Measurements from ENCODE around the gene SYNM. TPM values are rescaled to one million over a fixed set of nuclear protein-coding genes. Genes with fewer than 3 reads are reported as not detected.

Gene SYNM
- polyA plus RNA-seq, 1 experiment, result 1.8 TPM

GRCh38 chr15:99090938-99091337 lies 13.9 kb upstream of the SYNM start:
- Histone ChIP-seq H3K27me3 (ENCODE audit: control insufficient read depth, insufficient read depth, low read length) (no peaks in the 10 kb centered on the region; the same call in 1 of the 2 replicates), H3K4me3 (ENCODE audit: low read depth, low read length) (no peak overlapping the region), H3K36me3 (ENCODE audit: control insufficient read depth, insufficient read depth, low read length) (no peaks in the 10 kb centered on the region)
- CTCF ChIA-PET, result interaction anchor here (1.0 to 3.2 kb wide), 2 partner anchors 10 to 14 kb away, joined by 4 to 10 read pairs; no protein-coding TSS in a partner anchor
- no peak for DNase-seq (ENCODE audit: low read depth)
- POLR2A ChIA-PET, result no interaction called here
- TF ChIP-seq CTCF (IDR thresholded peaks at IDR 0.05; ENCODE audit: insufficient read depth, low read depth, low read length), result no peak

GRCh38 chr15:99092554-99093172 lies 12.2 kb upstream of the SYNM start:
- ChIA-PET POLR2A (no interaction called here), CTCF (interaction anchor here (0.6 to 3.2 kb wide), 2 partner anchors 16 to 476 kb away, joined by 3 to 10 read pairs; no protein-coding TSS in a partner anchor)
- no peak for TF ChIP-seq CTCF (IDR thresholded peaks at IDR 0.05; ENCODE audit: insufficient read depth, low read depth, low read length)

DNA sequence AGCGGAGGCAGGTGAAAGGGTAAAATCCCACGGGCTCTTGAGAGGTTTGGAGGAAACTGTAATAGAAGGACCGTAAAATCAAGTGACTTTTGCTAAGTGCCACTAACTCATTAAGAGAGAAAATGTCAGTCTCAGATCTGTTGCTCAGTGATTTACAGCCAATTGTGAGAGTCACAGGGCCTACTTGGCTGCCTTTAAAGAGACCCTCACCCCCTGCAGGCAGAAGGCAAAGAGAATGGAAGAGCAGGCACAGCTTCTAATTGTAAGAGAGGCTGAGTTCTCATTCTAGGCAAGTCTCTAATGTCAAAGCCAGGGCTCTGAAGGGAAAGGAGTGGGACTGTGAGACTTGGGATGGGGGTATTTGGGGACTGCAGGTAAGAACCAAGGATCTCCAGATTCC lies 9.3 kb upstream of the SYNM start:
- H3K27me3 ChIP-seq (ENCODE audit: control insufficient read depth, insufficient read depth, low read length), result peaks cover 7% of the 10 kb centered on the region; the same call in 1 of the 2 replicates
- POLR2A ChIA-PET, result no interaction called here
- H3K36me3 ChIP-seq (ENCODE audit: control insufficient read depth, insufficient read depth, low read length), result no peaks in the 10 kb centered on the region
- no peak for TF ChIP-seq CTCF (IDR thresholded peaks at IDR 0.05; ENCODE audit: insufficient read depth, low read depth, low read length)
- CTCF ChIA-PET, result interaction anchor here (1.1 to 1.2 kb wide), 3 partner anchors 10 to 118 kb away, joined by 3 to 5 read pairs (median 4); partner anchors contain the start of gene SYNM
- no peak for DNase-seq (ENCODE audit: low read depth)
- H3K4me3 ChIP-seq (ENCODE audit: low read depth, low read length), result no peak overlapping the region

More at GRCh38 chr15:99092554-99093172, 12.2 kb upstream of the SYNM start:
- H3K27me3 ChIP-seq (ENCODE audit: control insufficient read depth, insufficient read depth, low read length), result peaks cover 2% of the 10 kb centered on the region
- H3K4me3 ChIP-seq (ENCODE audit: low read depth, low read length), result no peak overlapping the region
- H3K36me3 ChIP-seq (ENCODE audit: control insufficient read depth, insufficient read depth, low read length), result no peaks in the 10 kb centered on the region
- DNase-seq (ENCODE audit: low read depth), result no peak

DNA sequence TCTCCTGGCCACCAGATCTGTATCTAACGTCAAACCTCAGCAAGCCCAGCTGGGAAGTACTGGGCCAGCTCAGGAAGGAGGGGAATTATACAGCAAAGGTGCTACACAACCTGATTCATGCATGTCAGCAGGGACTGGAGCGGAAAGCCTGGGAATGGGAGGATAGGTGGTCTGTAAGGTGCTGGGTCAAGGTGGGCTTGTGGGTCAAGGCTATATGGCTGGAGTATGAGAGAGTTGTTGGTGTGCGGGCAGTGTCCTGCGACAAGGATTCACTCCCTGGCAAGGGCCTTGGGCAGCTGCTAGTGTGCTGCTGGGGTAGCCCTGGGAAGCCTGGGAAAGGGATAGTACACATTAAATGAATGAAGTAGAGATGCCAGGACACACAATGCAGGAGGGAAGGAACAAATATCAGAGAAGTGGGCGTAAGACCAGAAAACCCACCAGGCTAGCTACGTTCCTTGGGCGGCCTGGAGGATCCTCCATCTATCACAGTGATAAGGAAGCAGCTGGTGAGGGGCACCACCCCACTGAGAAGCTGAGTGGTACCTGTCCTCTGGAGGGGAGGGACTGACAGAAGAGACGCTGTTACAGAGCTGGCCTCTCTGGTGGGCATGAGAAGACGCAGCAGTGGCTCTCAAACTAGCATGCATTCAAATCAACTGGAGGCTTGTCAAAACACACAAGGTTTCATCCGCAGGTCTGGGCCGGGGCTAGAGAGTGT lies 8.5 kb upstream of the SYNM start:
- DNase-seq (ENCODE audit: low read depth), result no peak
- Histone ChIP-seq H3K27me3 (ENCODE audit: control insufficient read depth, insufficient read depth, low read length) (peaks cover 7% of the 10 kb centered on the region; the same call in 1 of the 2 replicates), H3K36me3 (ENCODE audit: control insufficient read depth, insufficient read depth, low read length) (no peaks in the 10 kb centered on the region), H3K4me3 (ENCODE audit: low read depth, low read length) (no peak overlapping the region)
- TF ChIP-seq CTCF (IDR thresholded peaks at IDR 0.05; ENCODE audit: insufficient read depth, low read depth, low read length), result no peak
- CTCF ChIA-PET, result interaction anchor here (1.1 to 1.2 kb wide), 3 partner anchors 9 to 118 kb away, joined by 3 to 5 read pairs (median 4); partner anchors contain the start of gene SYNM
- POLR2A ChIA-PET, result no interaction called here

DNA sequence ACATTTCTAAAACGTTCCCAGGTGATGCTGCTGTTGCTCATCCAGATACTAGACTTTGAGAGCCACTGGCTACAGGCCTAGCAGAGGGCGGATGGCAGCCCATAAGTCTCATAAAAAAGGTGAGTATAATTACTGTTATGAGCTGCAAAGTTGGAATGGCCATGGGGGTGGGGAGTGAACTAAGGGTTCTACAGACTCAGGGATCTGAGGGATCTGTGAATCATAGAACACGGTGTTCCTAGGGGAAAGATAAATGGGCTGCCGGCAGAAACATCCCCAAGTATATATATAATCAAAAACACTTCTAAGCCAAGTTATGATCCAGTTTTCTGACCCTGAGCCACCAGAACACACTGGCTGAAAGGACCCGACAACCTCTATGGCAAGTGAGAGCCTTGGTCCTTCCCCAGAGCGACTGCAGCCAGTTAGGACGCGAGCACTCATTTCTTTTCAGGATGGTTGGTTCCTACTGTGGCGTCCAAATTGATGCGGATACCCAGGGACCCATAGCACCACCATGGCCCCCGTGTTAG lies 7.9 kb upstream of the SYNM start:
- ChIA-PET CTCF (interaction anchor here (1.2 to 7.4 kb wide), 2 partner anchors 9 to 115 kb away, joined by 5 to 142 read pairs; partner anchors contain the start of gene SYNM), POLR2A (no interaction called here)
- DNase-seq (ENCODE audit: low read depth), result no peak
- no peaks in the 10 kb centered on the region for H3K36me3 ChIP-seq (ENCODE audit: control insufficient read depth, insufficient read depth, low read length)
- no peak overlapping the region for H3K4me3 ChIP-seq (ENCODE audit: low read depth, low read length)
- no peak for TF ChIP-seq CTCF (IDR thresholded peaks at IDR 0.05; ENCODE audit: insufficient read depth, low read depth, low read length)
- H3K27me3 ChIP-seq (ENCODE audit: control insufficient read depth, insufficient read depth, low read length), result peaks cover 7% of the 10 kb centered on the region; the same call in 1 of the 2 replicates

All from BJ (cell line).